GM18499 (cell line): Measurements from ENCODE around the gene C1orf216.
"Not testable (repeated sequence)": the region's sequence is repeated elsewhere in the genome, so short reads cannot be mapped to it uniquely, and the experiment has no call there.

ENCODE experiments used
- ATAC-seq: cut with Tn5 transposase; IDR thresholded peaks from one replicate; pipeline ENCODE4 v1.9.1; 2021; ENCODE audit warnings: moderate number of reproducible peaks; ENCODE audit not compliant: insufficient read depth, unreplicated experiment

Gene C1orf216

GRCh38 chr1:35718492-35719336 is at the start of gene C1orf216:
Gene C1orf216, minus strand, starts transcription at chr1:35718884. Its CDS starts 2,563 bp downstream, at chr1:35716321.
- no peak for ATAC-seq

GRCh38 chr1:35764283-35764682 is 45.6 kb upstream of the C1orf216 start:
- no peak for ATAC-seq

GRCh38 chr1:35763201-35763600 is 44.5 kb upstream of the C1orf216 start:
- no peak for ATAC-seq

GRCh38 chr1:35762141-35762540 is 43.5 kb upstream of the C1orf216 start:
- ATAC-seq: no peak

- ATAC-seq: no peak
Observed at GRCh38 chr1:35756064-35756463, 37.4 kb upstream of the C1orf216 start.

GRCh38 chr1:35753626-35754260 is 35.1 kb upstream of the C1orf216 start:
- no peak for ATAC-seq

GRCh38 chr1:35748326-35748725 is 29.6 kb upstream of the C1orf216 start:
- no peak for ATAC-seq

GRCh38 chr1:35745124-35745730 is 26.5 kb upstream of the C1orf216 start:
- ATAC-seq: no peak

- no peak for ATAC-seq
Observed at GRCh38 chr1:35737120-35737519, 18.4 kb upstream of the C1orf216 start.

GRCh38 chr1:35727434-35728040 is 8.9 kb upstream of the C1orf216 start:
- ATAC-seq: no peak

- no peak for ATAC-seq
Observed at GRCh38 chr1:35726450-35727433, 8.1 kb upstream of the C1orf216 start.

GRCh38 chr1:35725596-35725995 is 6.9 kb upstream of the C1orf216 start:
- no peak for ATAC-seq

GRCh38 chr1:35717911-35718476 is 690 bp downstream of the C1orf216 start:
- ATAC-seq: no peak

GRCh38 chr1:35715568-35716002 is 3.1 kb downstream of the C1orf216 start:
- ATAC-seq: no peak

GRCh38 chr1:35714921-35715567 is 3.6 kb downstream of the C1orf216 start:
- ATAC-seq: no peak

- ATAC-seq: not testable (repeated sequence)
Observed at GRCh38 chr1:35711098-35711497, 7.6 kb downstream of the C1orf216 start.

- ATAC-seq: no peak
Observed at GRCh38 chr1:35708952-35709351, 9.7 kb downstream of the C1orf216 start.

- ATAC-seq: no peak
Observed at GRCh38 chr1:35708441-35708921, 10.2 kb downstream of the C1orf216 start.
